Occipital lobe (tissue), 2 donors: ENCODE measurements around the gene MEGF10. TPM values are rescaled to one million over a fixed set of nuclear protein-coding genes. Genes with fewer than 3 reads are reported as not detected.

ENCODE experiments used
- DNase-seq: peaks from one replicate; lab custom pipeline; 2025; lab: John Stamatoyannopoulos, UW
- total RNA-seq: library from RNA; depleted of rRNA; stranded (reverse); fragments of >200 nt; gene quantifications from one replicate; pipeline ENCODE4 v1.2.3, GENCODE V29; 2014

MEGF10 gene
- total RNA-seq, 1 donor from 2014 or later = 20.0 TPM

GRCh38 chr5:127326431-127326830, 35.8 kb downstream of the MEGF10 start:
- DNase-seq = no peak

GRCh38 chr5:127326976-127327755, 36.6 kb downstream of the MEGF10 start:
- no peak for DNase-seq

- no peak for DNase-seq
Observed at GRCh38 chr5:127330116-127330515, 39.5 kb downstream of the MEGF10 start.

- DNase-seq = no peak
Observed at GRCh38 chr5:127331890-127332649, 41.5 kb downstream of the MEGF10 start.

GRCh38 chr5:127333483-127333882, 42.9 kb downstream of the MEGF10 start:
- no peak for DNase-seq

GRCh38 chr5:127335381-127335780, 44.8 kb downstream of the MEGF10 start:
- no peak for DNase-seq

GRCh38 chr5:127337876-127338275, 47.3 kb downstream of the MEGF10 start:
- no peak for DNase-seq

GRCh38 chr5:127338501-127338900, 47.9 kb downstream of the MEGF10 start:
- DNase-seq = no peak

- DNase-seq = no peak
Observed at GRCh38 chr5:127340606-127341005, 50.0 kb downstream of the MEGF10 start.

- no peak for DNase-seq
Observed at GRCh38 chr5:127342364-127342763, 51.8 kb downstream of the MEGF10 start.

GRCh38 chr5:127343313-127343712, 52.7 kb downstream of the MEGF10 start:
- DNase-seq = no peak

GRCh38 chr5:127343866-127344265, 53.3 kb downstream of the MEGF10 start:
- no peak for DNase-seq

GRCh38 chr5:127344931-127345330, 54.3 kb downstream of the MEGF10 start:
- no peak for DNase-seq

- DNase-seq = no peak
Observed at GRCh38 chr5:127351418-127351817, 60.8 kb downstream of the MEGF10 start.

GRCh38 chr5:127352068-127352467, 61.5 kb downstream of the MEGF10 start:
- no peak for DNase-seq

GRCh38 chr5:127353327-127353726, 62.7 kb downstream of the MEGF10 start:
- DNase-seq = no peak

- no peak for DNase-seq
Observed at GRCh38 chr5:127353796-127354195, 63.2 kb downstream of the MEGF10 start.

- DNase-seq = no peak
Observed at GRCh38 chr5:127355337-127355736, 64.7 kb downstream of the MEGF10 start.

- DNase-seq = no peak
Observed at GRCh38 chr5:127358284-127358683, 67.7 kb downstream of the MEGF10 start.

- no peak for DNase-seq
Observed at GRCh38 chr5:127358740-127359139, 68.1 kb downstream of the MEGF10 start.

- DNase-seq = no peak
Observed at GRCh38 chr5:127359502-127359901, 68.9 kb downstream of the MEGF10 start.

GRCh38 chr5:127363403-127363802, 72.8 kb downstream of the MEGF10 start:
- DNase-seq = no peak

GRCh38 chr5:127367029-127367428, 76.4 kb downstream of the MEGF10 start:
- DNase-seq = no peak
